ENCODE results near the gene FLVCR2.
"Not testable (repeated sequence)": the region's sequence is repeated elsewhere in the genome, so short reads cannot be mapped to it uniquely, and the experiment has no call there.

FLVCR2 gene

GRCh38 chr14:75673345-75674035, 95.1 kb downstream of the FLVCR2 start:
- DNase-seq = no peak

GRCh38 chr14:75675265-75675960, 97.0 kb downstream of the FLVCR2 start:
- no peak for DNase-seq

- DNase-seq = no peak
Measured at GRCh38 chr14:75685910-75686309, 107.5 kb downstream of the FLVCR2 start.

GRCh38 chr14:75689012-75689411, 110.6 kb downstream of the FLVCR2 start:
- no peak for DNase-seq

GRCh38 chr14:75690010-75690409, 111.6 kb downstream of the FLVCR2 start:
- DNase-seq = no peak

GRCh38 chr14:75695025-75695424, 116.6 kb downstream of the FLVCR2 start:
- DNase-seq = not testable (repeated sequence)

GRCh38 chr14:75697386-75697785, 119.0 kb downstream of the FLVCR2 start:
- DNase-seq = no peak
